Measurements from ENCODE around the gene PCNT.
"Not testable (repeated sequence)": the region's sequence is repeated elsewhere in the genome, so short reads cannot be mapped to it uniquely, and the experiment has no call there.

PCNT gene

GRCh38 chr21:46427516-46427915 is 103.6 kb downstream of the PCNT start:
- no peak for DNase-seq (ENCODE audit: low read depth)

GRCh38 chr21:46428286-46428685 is 104.3 kb downstream of the PCNT start:
- DNase-seq (ENCODE audit: low read depth) = no peak

DNA sequence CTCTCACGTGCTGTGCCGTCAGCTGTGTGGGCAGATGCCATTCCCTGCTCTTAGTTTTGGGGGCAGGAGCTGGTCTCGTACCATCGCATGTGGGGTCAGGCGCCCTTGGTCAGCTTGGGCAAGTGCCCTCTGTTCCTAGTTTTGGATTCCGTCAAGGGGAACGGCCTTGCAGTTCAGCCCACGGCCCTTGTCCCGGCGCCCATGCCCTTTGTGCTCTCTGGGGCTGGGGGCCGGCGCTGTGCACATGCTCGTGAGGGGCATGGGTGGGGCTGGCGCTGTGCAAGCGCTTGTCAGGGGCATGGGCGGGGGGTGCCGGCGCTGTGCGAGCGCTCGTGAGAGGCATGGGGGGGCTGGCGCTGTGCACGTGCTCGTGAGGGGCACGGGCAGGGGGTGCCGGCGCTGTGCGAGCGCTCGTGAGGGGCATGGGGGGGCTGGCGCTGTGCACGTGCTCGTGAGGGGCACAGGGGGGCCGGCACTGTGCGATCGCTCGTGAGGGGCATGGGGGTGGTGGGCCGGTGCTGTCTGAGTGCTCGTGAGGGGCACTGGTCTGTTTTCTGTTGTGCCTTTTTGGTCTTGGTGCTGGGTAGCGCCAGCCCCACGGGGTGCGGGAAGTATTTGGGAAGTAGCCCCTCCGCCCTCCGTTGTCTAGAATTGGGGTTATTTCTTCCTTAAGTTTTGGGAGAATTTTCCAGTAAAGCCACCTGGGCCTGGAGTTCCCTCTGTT is 105.2 kb downstream of the PCNT start:
- DNase-seq (ENCODE audit: low read depth) = no peak

GRCh38 chr21:46429754-46430681 is 106.1 kb downstream of the PCNT start:
- no peak for DNase-seq (ENCODE audit: low read depth)

- no peak for DNase-seq (ENCODE audit: low read depth)
These were observed 107.5 kb downstream of the PCNT start for GRCh38 chr21:46431448-46431847.

DNA sequence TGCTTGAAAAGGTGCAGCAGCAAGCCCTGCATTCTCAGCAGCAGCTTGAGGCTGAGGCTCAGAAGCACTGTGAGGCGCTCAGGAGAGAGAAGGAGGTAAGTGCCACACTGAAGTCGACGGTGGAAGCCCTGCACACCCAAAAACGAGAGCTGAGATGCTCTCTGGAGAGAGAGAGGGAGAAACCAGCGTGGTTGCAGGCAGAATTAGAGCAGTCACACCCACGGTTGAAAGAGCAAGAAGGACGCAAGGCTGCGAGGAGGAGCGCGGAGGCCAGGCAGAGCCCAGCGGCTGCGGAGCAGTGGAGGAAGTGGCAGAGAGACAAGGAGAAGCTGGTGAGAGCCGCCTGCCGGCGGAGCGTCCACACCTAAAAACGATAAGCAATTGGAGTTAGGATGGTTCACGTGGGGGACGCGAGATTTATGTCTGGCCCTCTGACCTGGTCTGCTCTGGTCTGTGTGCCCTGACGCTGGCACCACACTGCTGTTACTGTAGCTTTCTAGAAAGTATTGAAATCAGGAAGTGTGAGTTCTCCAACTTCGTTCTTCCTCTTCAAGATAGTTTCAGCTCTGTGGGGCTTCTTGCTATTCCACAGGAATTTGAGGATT is 108.0 kb downstream of the PCNT start:
- no peak for DNase-seq (ENCODE audit: low read depth)

DNA sequence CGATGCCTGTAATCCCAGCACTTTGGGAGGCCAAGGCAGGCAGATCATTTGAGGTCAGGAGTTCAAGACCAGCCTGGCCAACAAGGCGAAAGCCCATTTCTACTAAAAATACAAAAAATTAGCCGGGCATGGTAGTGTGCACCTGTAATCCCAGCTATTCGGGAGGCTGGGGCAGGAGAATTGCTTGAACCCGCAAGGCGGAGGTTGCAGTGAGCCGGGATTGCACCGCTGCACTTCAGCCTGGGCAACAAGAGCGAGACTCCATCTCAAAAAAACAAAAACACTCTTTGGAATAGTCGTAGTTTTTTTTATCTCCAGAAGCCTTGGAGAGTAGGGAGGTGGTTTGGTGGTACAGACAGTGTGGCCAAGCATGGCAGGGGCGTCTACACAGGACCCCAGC is 109.2 kb downstream of the PCNT start:
- not testable (repeated sequence) for DNase-seq (ENCODE audit: low read depth)

DNA sequence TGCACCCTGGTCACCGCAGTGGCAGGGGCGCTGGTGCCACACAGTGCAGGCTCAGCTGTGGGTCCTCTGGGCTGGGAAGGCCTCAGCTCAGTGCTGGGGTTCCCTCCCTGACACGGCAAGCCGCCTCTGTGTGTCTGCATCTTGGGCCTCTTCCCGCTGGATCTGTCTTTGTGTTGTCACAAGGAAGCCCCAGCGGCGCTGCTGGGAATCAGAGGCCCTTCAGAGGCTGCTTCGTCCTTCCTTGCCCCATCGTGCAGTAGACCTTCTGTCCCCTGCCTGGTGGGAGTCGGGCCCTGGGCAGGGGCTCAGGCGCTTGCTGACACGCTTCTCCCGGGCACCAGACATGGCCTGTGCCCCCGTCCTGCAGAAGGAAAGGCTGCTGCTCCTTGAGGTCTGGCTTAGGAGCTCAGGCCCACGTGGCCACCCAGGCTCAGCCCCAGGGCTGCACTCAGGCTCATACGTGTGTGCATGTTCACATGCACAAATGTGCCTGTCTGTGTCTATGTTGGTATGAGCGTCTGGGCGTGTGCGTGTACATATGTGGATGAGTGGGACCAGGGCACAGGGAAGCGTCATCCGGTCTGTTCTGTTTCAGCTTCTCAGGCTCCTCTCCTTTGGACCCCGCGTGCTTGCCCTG is 110.5 kb downstream of the PCNT start:
- DNase-seq (ENCODE audit: low read depth) = no peak

GRCh38 chr21:46435786-46436227 is 111.9 kb downstream of the PCNT start:
- no peak for DNase-seq (ENCODE audit: low read depth)

- DNase-seq (ENCODE audit: low read depth) = no peak
These were observed 112.7 kb downstream of the PCNT start for GRCh38 chr21:46436621-46437020.

GRCh38 chr21:46437096-46437498 is 113.1 kb downstream of the PCNT start:
- DNase-seq (ENCODE audit: low read depth) = no peak

GRCh38 chr21:46437511-46437910 is 113.6 kb downstream of the PCNT start:
- no peak for DNase-seq (ENCODE audit: low read depth)

DNA sequence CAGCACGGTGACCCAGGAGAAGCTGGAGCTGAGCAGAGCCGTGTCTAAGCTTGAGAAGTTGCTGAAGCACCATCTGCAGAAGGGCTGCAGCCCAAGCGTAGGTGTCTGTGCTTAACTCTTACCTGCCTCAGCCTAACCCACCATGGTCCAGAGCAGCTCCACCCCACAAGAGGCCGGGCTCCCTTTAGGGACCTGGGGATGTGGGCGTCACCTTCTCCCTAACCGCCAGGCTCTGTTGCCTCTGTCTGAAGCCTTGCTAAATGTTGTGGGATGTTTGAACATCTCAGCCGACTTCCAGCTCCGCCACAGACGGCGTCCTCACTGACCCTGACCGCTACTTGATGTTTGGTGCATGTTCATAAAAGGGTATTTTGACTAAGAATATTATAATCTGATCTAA is 114.3 kb downstream of the PCNT start:
- DNase-seq (ENCODE audit: low read depth) = no peak

GRCh38 chr21:46439906-46440305 is 116.0 kb downstream of the PCNT start:
- no peak for DNase-seq (ENCODE audit: low read depth)

DNA sequence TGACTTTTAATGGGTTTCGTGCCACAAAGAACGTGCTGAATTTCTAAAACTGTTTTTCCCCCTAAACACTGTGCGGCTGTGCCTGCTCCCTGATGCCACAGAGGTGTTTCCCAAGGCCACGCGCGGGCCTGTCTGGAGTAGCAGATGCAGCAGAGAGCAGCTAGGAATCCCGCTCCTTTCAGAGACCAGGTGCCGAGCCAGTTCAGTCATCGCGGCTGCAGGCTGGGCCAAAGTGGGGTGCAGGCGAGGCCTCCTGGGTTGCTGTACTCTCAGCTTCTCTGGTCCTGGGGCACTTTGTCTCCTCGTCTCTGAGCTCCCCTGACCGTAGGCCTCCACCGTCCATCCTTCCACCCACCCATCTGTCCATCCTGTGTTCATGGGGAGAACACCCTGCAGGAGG is 117.4 kb downstream of the PCNT start:
- DNase-seq (ENCODE audit: low read depth) = no peak

GRCh38 chr21:46441961-46442498 is 118.1 kb downstream of the PCNT start:
- DNase-seq (ENCODE audit: low read depth) = no peak

DNA sequence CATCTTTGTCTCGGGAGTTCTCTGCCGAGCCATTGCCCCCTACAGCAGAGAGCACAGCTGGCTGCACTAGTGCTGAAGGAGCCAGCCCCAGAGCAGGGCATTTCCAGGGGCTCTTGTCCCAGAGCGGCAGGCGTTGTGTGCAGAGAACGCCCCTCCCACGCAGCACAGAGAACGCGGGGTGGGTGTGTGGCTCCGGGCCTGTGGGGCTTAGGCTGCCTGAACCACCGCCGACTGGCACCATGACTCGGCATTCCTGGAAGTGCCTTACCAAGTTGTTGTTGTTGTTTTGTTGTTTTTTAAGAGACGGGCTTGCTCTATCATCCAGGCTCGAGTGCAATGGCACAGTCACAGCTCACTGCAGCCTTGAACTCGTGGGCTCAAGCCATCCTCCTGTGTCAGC is 119.0 kb downstream of the PCNT start:
- DNase-seq (ENCODE audit: low read depth) = no peak

DNA sequence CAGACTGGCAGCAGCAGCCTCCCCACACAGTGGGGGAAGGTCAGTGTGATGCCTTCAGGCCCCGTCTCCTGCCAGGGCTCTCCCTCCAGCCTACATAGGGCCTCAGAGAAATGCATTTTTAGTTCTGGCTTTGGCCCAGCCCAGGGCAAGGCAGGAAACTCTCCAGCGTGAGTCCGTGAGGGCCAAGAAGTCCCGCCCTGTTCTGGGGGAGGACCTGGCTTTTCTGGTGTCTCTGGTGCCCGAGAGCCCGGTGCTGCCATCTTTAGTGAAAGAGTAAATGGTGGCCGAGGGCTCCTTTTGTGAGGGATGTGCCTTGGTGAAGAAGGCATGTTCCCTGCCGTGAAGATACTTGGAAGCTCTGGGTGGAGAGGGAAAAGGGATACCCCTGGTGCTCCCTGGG is 120.0 kb downstream of the PCNT start:
- no peak for DNase-seq (ENCODE audit: low read depth)

DNA sequence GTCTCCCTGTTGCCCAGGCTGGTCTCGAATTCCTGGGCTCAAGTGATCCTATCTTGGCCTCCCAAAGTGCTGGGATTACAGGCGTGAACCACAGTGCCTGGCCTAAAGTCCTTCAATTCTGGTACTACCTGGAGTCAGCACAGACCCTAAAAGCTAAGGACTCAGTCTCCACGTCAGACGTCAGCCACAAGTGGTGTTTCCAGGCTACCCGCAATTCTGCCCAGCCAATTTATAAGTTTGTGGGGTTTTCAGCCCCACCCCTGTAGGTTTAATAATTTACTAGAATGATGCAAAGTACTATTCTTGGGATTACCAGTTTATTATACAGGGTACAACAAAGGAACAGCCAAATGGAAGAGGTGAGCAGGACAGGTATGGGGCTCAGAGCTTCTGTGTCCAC is 124.2 kb downstream of the PCNT start:
- no peak for DNase-seq (ENCODE audit: low read depth)

GRCh38 chr21:46448855-46449254 is 124.9 kb downstream of the PCNT start:
- not testable (repeated sequence) for DNase-seq (ENCODE audit: low read depth)

DNA sequence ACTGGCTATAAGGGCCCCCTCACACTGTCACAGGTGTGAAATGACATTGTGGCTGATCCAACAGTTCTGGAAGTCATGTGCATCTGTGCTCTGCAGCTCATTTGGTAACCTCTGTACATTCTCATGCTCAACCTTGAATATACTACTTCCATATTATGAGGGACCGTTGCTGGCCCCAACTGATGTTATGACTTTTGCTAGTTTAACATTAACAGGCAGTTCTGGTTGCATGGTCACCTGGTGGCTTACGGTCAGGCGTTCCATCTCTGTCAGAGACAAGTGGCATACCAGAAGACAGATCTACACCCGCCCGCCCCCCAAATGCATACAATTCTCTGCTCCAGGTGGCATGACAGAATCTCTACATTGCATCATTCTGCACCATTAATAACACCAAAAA is 128.8 kb downstream of the PCNT start:
- DNase-seq (ENCODE audit: low read depth) = no peak

- DNase-seq (ENCODE audit: low read depth) = no peak
These were observed 130.2 kb downstream of the PCNT start for GRCh38 chr21:46454142-46454541.
